PC-3 (cell line): ENCODE measurements around the gene CXADR. TPM values are rescaled to one million over a fixed set of nuclear protein-coding genes. Genes with fewer than 3 reads are reported as not detected.
A peak's percentile ranks its signal among the peaks of the same experiment; 100 is the strongest.

ENCODE experiments used
- ATAC-seq: fragments of 200-7000 bp; cut with Tn5 transposase; 2 replicates; pipeline ENCODE4 v1.9.1; 2020; ENCODE audit warnings: mild to moderate bottlenecking, moderate library complexity
- BruUV-seq: library from RNA; stranded (reverse); fragments of 400-500 nt; replicated peaks from 2 replicates; lab custom pipeline; 2021; lab: Mats Ljungman, UMichigan
- CTCF ChIA-PET: fragments of 300-600 bp; sonication (Branson Sonifier 250); formaldehyde crosslinking; loops from one replicate; lab custom pipeline; 2022; ENCODE audit warnings: antibody characterized with exemption; lab: Charles Lee
- POLR2A ChIA-PET: fragments of 300-600 bp; sonication (Branson Sonifier 250); formaldehyde crosslinking; loops from one replicate; lab custom pipeline; 2022; ENCODE audit warnings: antibody characterized with exemption; ENCODE audit not compliant: unreplicated experiment; lab: Charles Lee
- DNase-seq: peaks from one replicate; pipeline ENCODE4 v3.0.0-alpha.2; 2015
- H2AFZ ChIP-seq: fragments of 300-600 bp; sonication (generic); 2 replicates; pipeline ENCODE4 v1.6.0; 2016; ENCODE audit warnings: antibody characterized with exemption, low read length
- H3F3A ChIP-seq: fragments of 300-600 bp; sonication (generic); one replicate; pipeline ENCODE4 v1.6.0; 2017; ENCODE audit warnings: antibody characterized with exemption, low read length, control low read depth, mild to moderate bottlenecking; ENCODE audit not compliant: unreplicated experiment
- H3K27ac ChIP-seq: fragments of 300-600 bp; sonication (generic); 2 replicates; pipeline ENCODE4 v1.5.1; 2016; ENCODE audit warnings: mild to moderate bottlenecking, low read length
- H3K27me3 ChIP-seq: fragments of 300-600 bp; sonication (generic); 2 replicates; pipeline ENCODE4 v1.6.1; 2016; ENCODE audit warnings: low read length, mixed read lengths
- H3K36me3 ChIP-seq: fragments of 300-600 bp; sonication (generic); 2 replicates; pipeline ENCODE4 v1.6.1; 2016; ENCODE audit warnings: low read depth, mixed run types, low read length, mixed read lengths
- H3K4me1 ChIP-seq: fragments of 300-600 bp; sonication (generic); 2 replicates; pipeline ENCODE4 v1.5.1; 2016; ENCODE audit warnings: low read length; ENCODE audit not compliant: insufficient read depth
- H3K4me2 ChIP-seq: fragments of 300-600 bp; sonication (generic); 2 replicates; pipeline ENCODE4 v1.6.0; 2016; ENCODE audit warnings: low read length
- H3K4me3 ChIP-seq: fragments of 300-600 bp; sonication (generic); 2 replicates; pipeline ENCODE4 v1.5.1; 2016; ENCODE audit warnings: mild to moderate bottlenecking, low read length, mixed read lengths
- H3K79me2 ChIP-seq: fragments of 300-600 bp; sonication (generic); 2 replicates; pipeline ENCODE4 v1.6.1; 2017; ENCODE audit warnings: low read length, mixed read lengths
- H3K9ac ChIP-seq: fragments of 300-600 bp; sonication (generic); 2 replicates; pipeline ENCODE4 v1.6.0; 2016; ENCODE audit warnings: mild to moderate bottlenecking, low read length
- H3K9me2 ChIP-seq: fragments of 300-600 bp; sonication (generic); replicated peaks from 2 replicates; pipeline ENCODE4 v1.6.1; 2016; ENCODE audit warnings: mixed run types, low read length, mixed read lengths
- H3K9me3 ChIP-seq: fragments of 300-600 bp; sonication (generic); 2 replicates; pipeline ENCODE4 v1.6.1; 2016; ENCODE audit warnings: low read length, mixed read lengths
- H4K20me1 ChIP-seq: fragments of 300-600 bp; sonication (generic); 2 replicates; pipeline ENCODE4 v1.6.1; 2016; ENCODE audit warnings: low read length, mixed read lengths
- EZH2 ChIP-seq: fragments of 300-600 bp; sonication (generic); IDR thresholded peaks from one replicate; pipeline ENCODE4 v1.6.1; 2017; ENCODE audit warnings: antibody characterized with exemption, mild to moderate bottlenecking, low read length; ENCODE audit not compliant: unreplicated experiment
- EZH2phosphoT487 ChIP-seq: fragments of 300-600 bp; sonication (generic); IDR thresholded peaks from 2 replicates; pipeline ENCODE4 v1.6.1; 2018; ENCODE audit warnings: mild to moderate bottlenecking, antibody characterized with exemption, low read length, borderline replicate concordance
- intact Hi-C: fragments of 100-400 bp; cut with micrococcal nuclease; formaldehyde crosslinking; loops from 2 replicates; pipeline ENCODE4 v1.9.0; 2023
- total RNA-seq: library from RNA; depleted of rRNA; stranded (reverse); fragments of >200 nt; gene quantifications from 2 replicates; pipeline ENCODE4 v1.2.3, GENCODE V29; 2014
- TF ChIP-seq, protein P1 (sequence below): fragments of 300-600 bp; sonication (generic); conservative IDR thresholded peaks from 2 replicates; pipeline ENCODE4 v1.5.1; 2017; ENCODE audit warnings: antibody characterized with exemption, low read depth, mild to moderate bottlenecking, low read length

CXADR gene
- total RNA-seq, 1 experiment from 2014 or later, result 11.2 TPM

DNA sequence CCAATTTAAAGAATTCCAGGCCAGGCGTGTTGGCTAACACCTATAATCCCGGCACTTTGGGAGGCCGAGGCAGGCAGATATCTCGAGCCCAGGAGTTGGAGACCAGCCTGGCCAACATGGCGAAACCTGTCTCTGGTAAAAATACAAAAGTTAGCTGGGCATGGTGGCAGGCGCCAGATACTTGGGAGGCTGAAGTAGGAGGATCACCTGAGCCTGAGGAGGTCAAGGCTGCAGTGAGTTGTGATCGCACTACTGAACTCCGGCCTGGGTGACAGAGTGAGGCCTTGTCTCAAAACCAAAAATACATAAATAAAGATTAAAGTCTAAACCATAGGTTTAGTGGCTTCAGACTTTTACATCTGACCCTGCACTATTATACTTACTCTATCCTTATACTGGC is 67.5 kb downstream of the CXADR start:
- Histone ChIP-seq H3F3A (no peaks in the 10 kb centered on the region), H3K27me3 (no peaks in the 10 kb centered on the region; the same call in 1 of the 2 replicates), H4K20me1 (no peaks in the 10 kb centered on the region), H3K36me3 (no peaks in the 10 kb centered on the region), H2AFZ (no peak overlapping the region), H3K9ac (no peak overlapping the region), H3K9me3 (no peaks in the 10 kb centered on the region), H3K4me2 (no peak overlapping the region), H3K79me2 (no peaks in the 10 kb centered on the region), H3K9me2 (no peaks in the 10 kb centered on the region), H3K27ac (no peak overlapping the region), H3K4me3 (no peak overlapping the region), H3K4me1 (no peaks in the 10 kb centered on the region)
- BruUV-seq, result no TSS peak
- intact Hi-C loops, result no loop called here
- ATAC-seq (no peak), DNase-seq (no peak)
- POLR2A ChIA-PET, result no interaction called here
- TF ChIP-seq EZH2 (no peak), EZH2phosphoT487 (no peak)
- TF ChIP-seq, protein P1, sequence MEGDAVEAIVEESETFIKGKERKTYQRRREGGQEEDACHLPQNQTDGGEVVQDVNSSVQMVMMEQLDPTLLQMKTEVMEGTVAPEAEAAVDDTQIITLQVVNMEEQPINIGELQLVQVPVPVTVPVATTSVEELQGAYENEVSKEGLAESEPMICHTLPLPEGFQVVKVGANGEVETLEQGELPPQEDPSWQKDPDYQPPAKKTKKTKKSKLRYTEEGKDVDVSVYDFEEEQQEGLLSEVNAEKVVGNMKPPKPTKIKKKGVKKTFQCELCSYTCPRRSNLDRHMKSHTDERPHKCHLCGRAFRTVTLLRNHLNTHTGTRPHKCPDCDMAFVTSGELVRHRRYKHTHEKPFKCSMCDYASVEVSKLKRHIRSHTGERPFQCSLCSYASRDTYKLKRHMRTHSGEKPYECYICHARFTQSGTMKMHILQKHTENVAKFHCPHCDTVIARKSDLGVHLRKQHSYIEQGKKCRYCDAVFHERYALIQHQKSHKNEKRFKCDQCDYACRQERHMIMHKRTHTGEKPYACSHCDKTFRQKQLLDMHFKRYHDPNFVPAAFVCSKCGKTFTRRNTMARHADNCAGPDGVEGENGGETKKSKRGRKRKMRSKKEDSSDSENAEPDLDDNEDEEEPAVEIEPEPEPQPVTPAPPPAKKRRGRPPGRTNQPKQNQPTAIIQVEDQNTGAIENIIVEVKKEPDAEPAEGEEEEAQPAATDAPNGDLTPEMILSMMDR, result no peak
- CTCF ChIA-PET, result no interaction called here

GRCh38 chr21:17583898-17584297 is 71.1 kb downstream of the CXADR start:
- TF ChIP-seq EZH2 (no peak), EZH2phosphoT487 (no peak)
- TF ChIP-seq, protein P1, result no peak
- Histone ChIP-seq H3K9me2 (no peaks in the 10 kb centered on the region), H4K20me1 (no peaks in the 10 kb centered on the region), H3K79me2 (no peaks in the 10 kb centered on the region), H3K4me2 (no peak overlapping the region), H2AFZ (no peak overlapping the region), H3K36me3 (no peaks in the 10 kb centered on the region), H3K9ac (no peak overlapping the region), H3K4me3 (no peak overlapping the region), H3K27me3 (no peaks in the 10 kb centered on the region; the same call in 1 of the 2 replicates), H3F3A (no peaks in the 10 kb centered on the region), H3K9me3 (no peaks in the 10 kb centered on the region), H3K27ac (no peak overlapping the region), H3K4me1 (no peaks in the 10 kb centered on the region)
- ChIA-PET POLR2A (no interaction called here), CTCF (no interaction called here)
- BruUV-seq, result no TSS peak
- intact Hi-C loops, result no loop called here
- ATAC-seq (no peak), DNase-seq (no peak)

- BruUV-seq, result no TSS peak
- ATAC-seq (no peak; the same call in 1 of the 2 replicates), DNase-seq (peak; percentile 73)
- H3K4me3 ChIP-seq, result no peak overlapping the region
- no peaks in the 10 kb centered on the region for H3K4me1 ChIP-seq
- no peak for TF ChIP-seq EZH2phosphoT487
- TF ChIP-seq, protein P1, result peak; percentile 63
- ChIA-PET POLR2A (no interaction called here), CTCF (interaction anchor here (0.6 to 1.0 kb wide), 3 partner anchors 199 to 1974 kb away, joined by 3 to 17 read pairs (median 3); no protein-coding TSS in a partner anchor)
- H3K4me2 ChIP-seq, result no peak overlapping the region
- no peaks in the 10 kb centered on the region for H3F3A ChIP-seq
- no peaks in the 10 kb centered on the region for H3K9me3 ChIP-seq
- no peaks in the 10 kb centered on the region; the same call in 1 of the 2 replicates for H3K27me3 ChIP-seq
- H3K9me2 ChIP-seq, result no peaks in the 10 kb centered on the region
- no peak overlapping the region for H3K27ac ChIP-seq
- H3K36me3 ChIP-seq, result no peaks in the 10 kb centered on the region
- no peaks in the 10 kb centered on the region for H3K79me2 ChIP-seq
- H4K20me1 ChIP-seq, result no peaks in the 10 kb centered on the region
- intact Hi-C loops, result loop anchor here (1.0 kb wide), 1 partner anchor 199 kb away; no protein-coding TSS in a partner anchor
- H3K9ac ChIP-seq, result no peak overlapping the region
- H2AFZ ChIP-seq, result no peak overlapping the region
Observed at GRCh38 chr21:17585875-17586450, 73.1 kb downstream of the CXADR start.
